ENCODE results near the gene C3orf33. TPM values are rescaled to one million over a fixed set of nuclear protein-coding genes. Genes with fewer than 3 reads are reported as not detected.

The C3orf33 gene
- total RNA-seq, 1 donor from 2014 or later = 9.9 TPM

- DNase-seq = no peak
These were observed 64.5 kb downstream of the C3orf33 start for GRCh38 chr3:155741603-155742002.

DNA sequence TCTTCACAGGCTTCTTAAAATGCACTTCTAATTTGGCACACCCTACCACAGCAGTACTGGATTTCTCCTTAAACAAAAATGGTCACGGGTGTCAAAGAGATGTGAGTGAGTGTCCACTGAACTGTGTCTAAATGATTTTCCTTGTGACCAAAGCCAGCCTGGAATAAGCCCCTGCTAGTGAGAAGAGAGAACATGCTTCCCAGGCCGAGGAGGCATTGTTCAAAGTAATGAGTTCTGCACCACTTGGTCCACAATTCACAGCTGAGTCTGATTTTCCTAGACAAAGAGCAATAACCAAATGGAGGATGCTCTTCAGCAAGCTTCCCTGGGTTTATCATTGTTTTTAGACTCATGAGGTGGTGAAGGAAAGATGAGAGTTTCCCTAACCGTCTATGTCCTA, 65.0 kb downstream of the C3orf33 start:
- DNase-seq = peak; percentile 44

GRCh38 chr3:155739154-155739553, 66.9 kb downstream of the C3orf33 start:
- peak; percentile 22 for DNase-seq

DNA sequence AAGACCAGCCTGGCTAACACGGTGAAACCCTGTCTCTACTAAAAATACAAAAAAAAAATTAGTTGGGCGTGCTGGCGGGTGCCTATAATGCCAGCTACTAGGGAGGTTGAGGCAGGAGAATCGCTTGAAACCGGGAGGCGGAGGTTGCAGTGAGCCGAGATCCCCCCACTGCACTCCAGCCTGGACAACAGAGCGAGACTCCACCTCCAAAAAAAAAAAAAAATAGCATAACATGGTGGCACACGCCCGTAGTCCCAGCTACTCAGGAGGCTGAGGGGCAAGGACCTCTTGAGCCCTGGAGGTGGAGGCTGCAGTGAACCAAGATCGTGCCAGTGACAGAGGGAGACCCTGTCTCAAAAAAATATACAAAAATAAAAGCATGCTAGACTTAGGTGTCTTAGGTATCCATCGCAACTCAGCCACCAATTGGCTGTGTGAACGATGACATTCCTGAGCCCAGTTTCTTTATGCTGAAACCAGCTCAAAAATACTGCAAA, 67.5 kb downstream of the C3orf33 start:
- DNase-seq = no peak

GRCh38 chr3:155737844-155738460, 68.1 kb downstream of the C3orf33 start:
- no peak for DNase-seq

DNA sequence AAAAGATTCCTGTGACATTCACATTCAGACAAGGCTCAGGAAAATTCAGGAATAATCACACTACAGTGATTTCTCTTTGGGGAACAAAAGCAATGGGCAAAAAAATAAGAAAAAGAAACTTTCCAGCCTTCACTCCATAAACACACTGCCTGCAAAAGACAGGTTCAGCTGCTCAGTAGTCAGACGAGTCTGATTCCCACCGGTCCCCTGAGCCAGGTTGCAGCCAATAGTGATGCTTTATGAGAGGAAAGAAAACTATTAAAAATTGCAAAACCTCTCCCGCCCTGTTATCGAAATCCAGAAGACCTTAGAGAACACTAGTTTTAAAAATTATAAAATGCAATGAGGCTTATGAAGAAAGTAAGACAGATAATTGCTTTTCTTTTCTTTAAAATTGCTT, 69.7 kb downstream of the C3orf33 start:
- peak; percentile 45 for DNase-seq

GRCh38 chr3:155730843-155731242, 75.2 kb downstream of the C3orf33 start:
- DNase-seq = no peak

DNA sequence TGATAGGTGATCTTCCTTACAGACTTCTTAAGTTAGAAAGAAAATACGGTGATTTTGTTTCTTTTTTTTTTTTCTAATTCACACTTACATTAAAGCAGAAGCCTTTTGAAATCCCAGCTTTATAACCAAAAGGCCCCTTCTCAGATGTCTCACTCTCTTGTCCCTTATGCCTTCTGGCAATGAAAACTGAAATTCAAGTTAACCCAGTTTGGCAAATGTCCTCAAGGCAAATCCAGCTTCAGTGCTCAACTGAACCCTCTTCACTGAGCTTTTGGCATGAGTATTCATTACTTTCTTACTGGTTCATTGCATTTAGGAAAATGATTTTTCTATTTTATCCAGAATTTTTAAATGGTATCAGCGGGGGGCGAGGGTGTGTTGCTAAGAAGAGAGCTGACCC, 78.2 kb downstream of the C3orf33 start:
- DNase-seq = peak; percentile 43

DNA sequence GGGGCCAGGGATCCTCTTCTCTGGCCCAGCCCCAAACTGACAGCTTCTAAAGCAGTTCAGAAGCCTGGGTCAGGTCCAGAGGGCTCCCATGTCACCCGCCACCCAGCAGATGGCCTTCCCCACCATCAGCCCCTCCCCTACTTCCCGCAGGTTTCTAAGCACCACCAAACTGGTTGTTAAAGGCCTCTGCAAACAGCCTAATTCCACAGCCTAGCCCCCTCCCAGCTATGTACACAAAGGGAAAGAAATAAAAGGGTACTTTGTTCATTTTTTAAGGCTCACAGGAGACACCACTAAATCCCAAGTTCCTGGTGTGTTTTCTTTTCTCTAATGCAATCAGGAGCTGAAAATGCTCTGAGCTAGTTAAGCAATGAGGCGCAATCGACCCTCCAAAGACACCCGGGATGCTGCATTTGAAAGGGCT, 91.8 kb downstream of the C3orf33 start:
- peak; percentile 14 for DNase-seq

Other genes starting within 250 kb of the C3orf33 start
- gene PLCH1, start 61.2 kb downstream of the C3orf33 start, total RNA-seq = 3.1 TPM
- gene SLC33A1, start 48.1 kb upstream of the C3orf33 start, total RNA-seq = 30.4 TPM
- gene GMPS, start 64.4 kb upstream of the C3orf33 start, total RNA-seq = 35.6 TPM